ENCODE data around the gene CAMTA1. TPM values are rescaled to one million over a fixed set of nuclear protein-coding genes. Genes with fewer than 3 reads are reported as not detected.

The CAMTA1 gene
- total RNA-seq, 1 donor from 2014 or later, result 99.0 TPM

- DNase-seq (ENCODE audit: low spot score, unreplicated experiment), result no peak
- Mint-ChIP-seq H3K4me1 (ENCODE audit: low read depth) (no peaks in the 10 kb centered on the region), H3K27ac (no peak overlapping the region), H3K4me3 (ENCODE audit: low read depth) (no peak overlapping the region), H3K27me3 (peaks cover 7% of the 10 kb centered on the region), H3K9me3 (ENCODE audit: low read depth) (no peaks in the 10 kb centered on the region), H3K36me3 (ENCODE audit: insufficient read depth) (no peaks in the 10 kb centered on the region)
- TF ChIP-seq CTCF (IDR thresholded peaks at IDR 0.05; ENCODE audit: unreplicated experiment), result no peak
Measured at GRCh38 chr1:7478809-7479499, 693.7 kb downstream of the CAMTA1 start.

DNA sequence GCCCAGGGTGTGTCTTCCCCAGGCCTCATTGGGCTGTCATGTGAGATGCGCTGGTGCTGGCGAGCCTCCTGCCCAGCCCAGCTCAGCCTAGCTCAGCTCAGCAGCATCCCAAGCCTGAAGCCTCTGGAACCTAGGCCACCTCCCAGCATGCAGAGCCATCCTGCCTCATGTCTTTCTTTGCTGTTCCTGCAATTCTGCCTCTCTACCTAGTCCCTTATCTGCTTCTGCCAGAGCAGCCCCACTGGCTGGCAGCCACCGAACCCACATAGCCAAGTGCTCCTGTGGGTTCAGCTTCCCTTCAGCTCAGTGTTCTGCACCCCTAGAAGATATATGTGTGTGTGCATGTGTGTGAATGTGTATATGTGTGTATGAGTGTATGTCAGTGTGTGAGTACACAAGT, 694.3 kb downstream of the CAMTA1 start:
- no peaks in the 10 kb centered on the region for H3K4me1 Mint-ChIP-seq (ENCODE audit: low read depth)
- TF ChIP-seq CTCF (IDR thresholded peaks at IDR 0.05; ENCODE audit: unreplicated experiment), result no peak

GRCh38 chr1:7481194-7481593, 695.9 kb downstream of the CAMTA1 start:
- DNase-seq (ENCODE audit: low spot score, unreplicated experiment), result no peak
- no peak overlapping the region for H3K4me3 Mint-ChIP-seq (ENCODE audit: low read depth)
- H3K27me3 Mint-ChIP-seq, result peaks cover 7% of the 10 kb centered on the region
- no peak overlapping the region for H3K27ac Mint-ChIP-seq
- no peaks in the 10 kb centered on the region for H3K36me3 Mint-ChIP-seq (ENCODE audit: insufficient read depth)
- H3K4me1 Mint-ChIP-seq (ENCODE audit: low read depth), result no peaks in the 10 kb centered on the region
- H3K9me3 Mint-ChIP-seq (ENCODE audit: low read depth), result no peaks in the 10 kb centered on the region
- TF ChIP-seq CTCF (IDR thresholded peaks at IDR 0.05; ENCODE audit: unreplicated experiment), result no peak

More for the DNA sequence above, 694.3 kb downstream of the CAMTA1 start:
- Mint-ChIP-seq H3K27me3 (peaks cover 7% of the 10 kb centered on the region), H3K4me3 (ENCODE audit: low read depth) (no peak overlapping the region), H3K36me3 (ENCODE audit: insufficient read depth) (no peaks in the 10 kb centered on the region), H3K27ac (no peak overlapping the region), H3K9me3 (ENCODE audit: low read depth) (no peaks in the 10 kb centered on the region)
- no peak for DNase-seq (ENCODE audit: low spot score, unreplicated experiment)

DNA sequence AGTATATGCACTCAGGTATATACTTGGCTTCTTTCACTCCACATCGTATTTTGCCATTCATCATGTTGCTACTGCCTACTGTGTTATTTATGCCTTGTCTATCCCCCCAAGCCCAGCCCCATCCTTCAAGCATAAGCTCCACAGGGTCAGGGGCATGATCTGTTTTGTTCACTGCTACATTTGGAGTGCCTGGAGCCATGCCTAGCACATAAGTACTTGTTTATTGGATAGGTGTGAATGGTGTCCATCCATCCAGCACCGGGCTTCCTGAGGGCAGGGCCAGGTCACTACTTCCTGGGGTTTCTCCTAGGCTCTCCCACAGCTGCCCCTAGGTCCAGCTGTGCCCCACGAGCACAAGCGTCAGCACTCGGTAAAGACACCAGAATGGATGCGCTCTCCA, 696.8 kb downstream of the CAMTA1 start:
- Mint-ChIP-seq H3K9me3 (ENCODE audit: low read depth) (no peaks in the 10 kb centered on the region), H3K4me3 (ENCODE audit: low read depth) (no peak overlapping the region), H3K27ac (no peak overlapping the region), H3K36me3 (ENCODE audit: insufficient read depth) (no peaks in the 10 kb centered on the region), H3K4me1 (ENCODE audit: low read depth) (no peaks in the 10 kb centered on the region), H3K27me3 (peaks cover 7% of the 10 kb centered on the region)
- no peak for DNase-seq (ENCODE audit: low spot score, unreplicated experiment)
- no peak for TF ChIP-seq CTCF (IDR thresholded peaks at IDR 0.05; ENCODE audit: unreplicated experiment)

- Mint-ChIP-seq H3K4me1 (ENCODE audit: low read depth) (no peaks in the 10 kb centered on the region), H3K4me3 (ENCODE audit: low read depth) (no peak overlapping the region), H3K9me3 (ENCODE audit: low read depth) (no peaks in the 10 kb centered on the region), H3K27ac (no peak overlapping the region), H3K36me3 (ENCODE audit: insufficient read depth) (no peaks in the 10 kb centered on the region), H3K27me3 (peaks cover 5% of the 10 kb centered on the region)
- DNase-seq (ENCODE audit: low spot score, unreplicated experiment), result no peak
- no peak for TF ChIP-seq CTCF (IDR thresholded peaks at IDR 0.05; ENCODE audit: unreplicated experiment)
Measured at GRCh38 chr1:7482772-7483495, 697.7 kb downstream of the CAMTA1 start.

Data from progenitor cell of endocrine pancreas (in vitro differentiated cells).